Measurements from ENCODE around the gene LRRC4. TPM values are rescaled to one million over a fixed set of nuclear protein-coding genes. Genes with fewer than 3 reads are reported as not detected.

The LRRC4 gene
- total RNA-seq, 2 experiments from 2014 or later = not detected

GRCh38 chr7:128053991-128054390, 22.8 kb upstream of the LRRC4 start:
- H3K27me3 Mint-ChIP-seq = no peaks in the 10 kb centered on the region
- no peak overlapping the region for H3K27ac Mint-ChIP-seq
- no peak for DNase-seq
- POLR2A ChIA-PET = no interaction called here
- no peak overlapping the region for H3K4me3 Mint-ChIP-seq
- H3K9me3 Mint-ChIP-seq = no peaks in the 10 kb centered on the region
- CTCF ChIA-PET = interaction anchor here (1.3 kb wide), 1 partner anchor 9 kb away, joined by 4 read pairs; no protein-coding TSS in a partner anchor
- peaks cover 3% of the 10 kb centered on the region for H3K36me3 Mint-ChIP-seq (ENCODE audit: low read depth)
- H3K4me1 Mint-ChIP-seq = peaks cover 31% of the 10 kb centered on the region

GRCh38 chr7:128053023-128053422, 21.8 kb upstream of the LRRC4 start:
- Mint-ChIP-seq H3K4me3 (no peak overlapping the region), H3K36me3 (ENCODE audit: low read depth) (peaks cover 3% of the 10 kb centered on the region), H3K4me1 (peaks cover 22% of the 10 kb centered on the region), H3K27ac (no peak overlapping the region), H3K9me3 (no peaks in the 10 kb centered on the region), H3K27me3 (no peaks in the 10 kb centered on the region)
- ChIA-PET POLR2A (no interaction called here), CTCF (no interaction called here)
- no peak for DNase-seq

GRCh38 chr7:128052404-128052803, 21.2 kb upstream of the LRRC4 start:
- no peaks in the 10 kb centered on the region for H3K27me3 Mint-ChIP-seq
- H3K36me3 Mint-ChIP-seq (ENCODE audit: low read depth) = peaks cover 3% of the 10 kb centered on the region
- H3K4me3 Mint-ChIP-seq = no peak overlapping the region
- CTCF ChIA-PET = interaction anchor here (0.7 kb wide), 1 partner anchor 49 kb away, joined by 3 read pairs; no protein-coding TSS in a partner anchor
- peaks cover 15% of the 10 kb centered on the region for H3K4me1 Mint-ChIP-seq
- POLR2A ChIA-PET = no interaction called here
- no peaks in the 10 kb centered on the region for H3K9me3 Mint-ChIP-seq
- H3K27ac Mint-ChIP-seq = no peak overlapping the region
- DNase-seq = no peak

GRCh38 chr7:128045766-128046165, 14.5 kb upstream of the LRRC4 start:
- Mint-ChIP-seq H3K4me3 (no peak overlapping the region), H3K27me3 (no peaks in the 10 kb centered on the region), H3K36me3 (ENCODE audit: low read depth) (no peaks in the 10 kb centered on the region), H3K27ac (no peak overlapping the region), H3K4me1 (peaks cover 19% of the 10 kb centered on the region), H3K9me3 (no peaks in the 10 kb centered on the region)
- ChIA-PET CTCF (interaction anchor here (1.3 to 1.5 kb wide), 2 partner anchors 9 to 11 kb away, joined by 4 read pairs; no protein-coding TSS in a partner anchor), POLR2A (no interaction called here)
- no peak for DNase-seq

GRCh38 chr7:128045158-128045557, 13.9 kb upstream of the LRRC4 start:
- POLR2A ChIA-PET = no interaction called here
- Mint-ChIP-seq H3K9me3 (no peaks in the 10 kb centered on the region), H3K4me3 (no peak overlapping the region), H3K36me3 (ENCODE audit: low read depth) (no peaks in the 10 kb centered on the region), H3K27ac (no peak overlapping the region), H3K4me1 (peaks cover 19% of the 10 kb centered on the region), H3K27me3 (no peaks in the 10 kb centered on the region)
- no peak for DNase-seq
- CTCF ChIA-PET = interaction anchor here (0.5 to 1.5 kb wide), 3 partner anchors 10 to 249 kb away, joined by 4 read pairs; no protein-coding TSS in a partner anchor

GRCh38 chr7:128044064-128044463, 12.8 kb upstream of the LRRC4 start:
- no peaks in the 10 kb centered on the region for H3K9me3 Mint-ChIP-seq
- H3K4me3 Mint-ChIP-seq = no peak overlapping the region
- H3K36me3 Mint-ChIP-seq (ENCODE audit: low read depth) = no peaks in the 10 kb centered on the region
- DNase-seq = no peak
- POLR2A ChIA-PET = no interaction called here
- CTCF ChIA-PET = no interaction called here
- peaks cover 19% of the 10 kb centered on the region for H3K4me1 Mint-ChIP-seq
- H3K27me3 Mint-ChIP-seq = no peaks in the 10 kb centered on the region
- no peak overlapping the region for H3K27ac Mint-ChIP-seq

GRCh38 chr7:128042012-128042411, 10.8 kb upstream of the LRRC4 start:
- CTCF ChIA-PET = interaction anchor here (1.7 kb wide), 1 partner anchor 21 kb away, joined by 4 read pairs; no protein-coding TSS in a partner anchor
- Mint-ChIP-seq H3K4me3 (no peak overlapping the region), H3K27me3 (no peaks in the 10 kb centered on the region), H3K36me3 (ENCODE audit: low read depth) (no peaks in the 10 kb centered on the region), H3K4me1 (peaks cover 19% of the 10 kb centered on the region), H3K27ac (no peak overlapping the region), H3K9me3 (no peaks in the 10 kb centered on the region)
- POLR2A ChIA-PET = no interaction called here
- no peak for DNase-seq

- H3K9me3 Mint-ChIP-seq = no peaks in the 10 kb centered on the region
- ChIA-PET CTCF (interaction anchor here (1.7 kb wide), 1 partner anchor 22 kb away, joined by 4 read pairs; no protein-coding TSS in a partner anchor), POLR2A (no interaction called here)
- H3K27ac Mint-ChIP-seq = no peak overlapping the region
- no peak overlapping the region for H3K4me3 Mint-ChIP-seq
- peaks cover 19% of the 10 kb centered on the region for H3K4me1 Mint-ChIP-seq
- no peaks in the 10 kb centered on the region for H3K27me3 Mint-ChIP-seq
- no peak for DNase-seq
- no peaks in the 10 kb centered on the region for H3K36me3 Mint-ChIP-seq (ENCODE audit: low read depth)
Measured at GRCh38 chr7:128041203-128041602, 10.0 kb upstream of the LRRC4 start.

- Mint-ChIP-seq H3K27ac (no peak overlapping the region), H3K4me3 (no peak overlapping the region), H3K4me1 (peaks cover 13% of the 10 kb centered on the region), H3K36me3 (ENCODE audit: low read depth) (no peaks in the 10 kb centered on the region), H3K27me3 (no peaks in the 10 kb centered on the region), H3K9me3 (no peaks in the 10 kb centered on the region)
- ChIA-PET CTCF (no interaction called here), POLR2A (no interaction called here)
- DNase-seq = no peak
Measured at GRCh38 chr7:128040205-128040604, 9.0 kb upstream of the LRRC4 start.

- H3K9me3 Mint-ChIP-seq = no peaks in the 10 kb centered on the region
- ChIA-PET POLR2A (interaction anchor here (0.7 kb wide), 1 partner anchor 19 kb away, joined by 3 read pairs; no protein-coding TSS in a partner anchor), CTCF (no interaction called here)
- H3K27ac Mint-ChIP-seq = no peak overlapping the region
- H3K27me3 Mint-ChIP-seq = no peaks in the 10 kb centered on the region
- DNase-seq = no peak
- H3K36me3 Mint-ChIP-seq (ENCODE audit: low read depth) = no peaks in the 10 kb centered on the region
- no peak overlapping the region for H3K4me3 Mint-ChIP-seq
- H3K4me1 Mint-ChIP-seq = peaks cover 7% of the 10 kb centered on the region
Measured at GRCh38 chr7:128039544-128039953, 8.3 kb upstream of the LRRC4 start.

- H3K4me3 Mint-ChIP-seq = no peak overlapping the region
- no peaks in the 10 kb centered on the region for H3K4me1 Mint-ChIP-seq
- no peak for DNase-seq
- H3K36me3 Mint-ChIP-seq (ENCODE audit: low read depth) = no peaks in the 10 kb centered on the region
- H3K27ac Mint-ChIP-seq = no peak overlapping the region
- ChIA-PET CTCF (interaction anchor here (0.7 kb wide), 1 partner anchor 51 kb away, joined by 3 read pairs; no protein-coding TSS in a partner anchor), POLR2A (no interaction called here)
- H3K9me3 Mint-ChIP-seq = no peaks in the 10 kb centered on the region
- peaks cover 9% of the 10 kb centered on the region for H3K27me3 Mint-ChIP-seq
Measured at GRCh38 chr7:128037880-128038619, 6.8 kb upstream of the LRRC4 start.

GRCh38 chr7:128037081-128037480, 5.8 kb upstream of the LRRC4 start:
- CTCF ChIA-PET = no interaction called here
- Mint-ChIP-seq H3K4me3 (no peak overlapping the region), H3K9me3 (no peaks in the 10 kb centered on the region), H3K27me3 (peaks cover 13% of the 10 kb centered on the region), H3K36me3 (ENCODE audit: low read depth) (no peaks in the 10 kb centered on the region), H3K4me1 (no peaks in the 10 kb centered on the region), H3K27ac (no peak overlapping the region)
- POLR2A ChIA-PET = no interaction called here
- no peak for DNase-seq

- ChIA-PET CTCF (interaction anchor here (0.9 to 1.3 kb wide), 3 partner anchors 9 to 24 kb away, joined by 3 to 4 read pairs (median 3); no protein-coding TSS in a partner anchor), POLR2A (no interaction called here)
- H3K36me3 Mint-ChIP-seq (ENCODE audit: low read depth) = no peaks in the 10 kb centered on the region
- peaks cover 15% of the 10 kb centered on the region for H3K27me3 Mint-ChIP-seq
- H3K4me1 Mint-ChIP-seq = peaks cover 1% of the 10 kb centered on the region
- no peak overlapping the region for H3K27ac Mint-ChIP-seq
- no peak overlapping the region for H3K4me3 Mint-ChIP-seq
- DNase-seq = no peak
- no peaks in the 10 kb centered on the region for H3K9me3 Mint-ChIP-seq
Measured at GRCh38 chr7:128036226-128036940, 5.1 kb upstream of the LRRC4 start.
